Testis (tissue), 3 donors: ENCODE measurements around the gene HAGH. TPM values are rescaled to one million over a fixed set of nuclear protein-coding genes. Genes with fewer than 3 reads are reported as not detected.

ENCODE experiments used
- DNase-seq: peaks from one replicate; pipeline ENCODE4 v3.0.0-alpha.2; 2019
- H3K27ac ChIP-seq, 2 donors: fragments of 200-600 bp; sonication (generic); one replicate each; pipeline ENCODE4 v1.5.1; 2019
- H3K27me3 ChIP-seq: fragments of 200-600 bp; sonication (generic); one replicate; pipeline ENCODE4 v1.5.1; 2019
- H3K36me3 ChIP-seq: fragments of 200-600 bp; sonication (generic); one replicate; pipeline ENCODE4 v1.5.1; 2017; ENCODE audit warnings: low read depth; ENCODE audit errors: missing control alignments
- H3K4me1 ChIP-seq: fragments of 200-600 bp; sonication (generic); one replicate; pipeline ENCODE4 v1.5.1; 2019
- H3K4me3 ChIP-seq, 2 donors: fragments of 200-600 bp; sonication (generic); one replicate each; pipeline ENCODE4 v1.5.1; 2017 to 2019
- H3K9me3 ChIP-seq: fragments of 200-600 bp; sonication (generic); one replicate; pipeline ENCODE4 v1.5.1; 2017
- CTCF ChIP-seq, 3 experiments: fragments of 450-650 bp in 2 of 3; fragments of 200-600 bp in 1 of 3; sonication (generic) in 1 of 3; IDR thresholded peaks; one replicate each; pipeline ENCODE4 v1.5.1; 2016 to 2019; ENCODE audit warnings: antibody characterized with exemption in 3 of 3, mild to moderate bottlenecking in 2 of 3, moderate library complexity in 1 of 3
- POLR2A ChIP-seq: fragments of 450-650 bp; IDR thresholded peaks from one replicate; pipeline ENCODE4 v1.6.1; 2017; ENCODE audit warnings: antibody characterized with exemption, mild to moderate bottlenecking, moderate library complexity
- WGBS, 2 donors: methylation state at CpG; one replicate each; pipeline ENCODE4 v1.1.5; 2018; 5-methylcytosine and 5-hydroxymethylcytosine counted together
- intact Hi-C: fragments of 100-400 bp; cut with DNase I; formaldehyde crosslinking; loops from one replicate; pipeline ENCODE4 v1.15.1; 2023; ENCODE audit warnings: low total_unique reads
- polyA plus RNA-seq: library from polyadenylated mRNA; stranded (reverse); fragments of 350-450 nt; fragmentation: Illumina TruSeq; extraction: RNeasy Lipid Tissue Mini Kit (QIAGEN cat#74804); gene quantifications from one replicate; pipeline ENCODE4 v1.2.3, GENCODE V29; 2014; ENCODE audit warnings: low read depth, low replicate concordance; ENCODE audit not compliant: insufficient read depth
- total RNA-seq, 2 donors: library from RNA; depleted of rRNA; stranded (reverse); fragments of >200 nt; gene quantifications; one replicate each; pipeline ENCODE4 v1.2.3, GENCODE V29; 2016

Gene HAGH
- total and polyA plus RNA-seq, 3 donors from 2014 or later = 163 to 266 (median 176) TPM

GRCh38 chr16:1825381-1825863 is 1.2 kb downstream of the HAGH start:
- Histone ChIP-seq H3K4me1 (peaks cover 33% of the 10 kb centered on the region), H3K36me3 (no peaks in the 10 kb centered on the region), H3K27me3 (no peaks in the 10 kb centered on the region), H3K4me3 (peak overlapping the region; percentile 57 to 89), H3K27ac (peak overlapping the region; percentile 7 to 85), H3K9me3 (no peaks in the 10 kb centered on the region)
- TF ChIP-seq POLR2A (no peak), CTCF (IDR thresholded peaks at IDR 0.05) (no peak)
- intact Hi-C loops = no loop called here
- peak; percentile 83 for DNase-seq
- WGBS, 2 donors = 24 to 33% methylated on average over 11 to 15 of the region's 15 CpGs

- Histone ChIP-seq H3K27me3 (no peaks in the 10 kb centered on the region), H3K4me3 (no peak overlapping the region), H3K27ac (no peak overlapping the region), H3K36me3 (no peaks in the 10 kb centered on the region), H3K9me3 (no peaks in the 10 kb centered on the region), H3K4me1 (peaks cover 31% of the 10 kb centered on the region)
- DNase-seq = peak; percentile 83
- intact Hi-C loops = no loop called here
- WGBS, 2 donors = 56 to 64% methylated on average over 7 to 9 of the region's 9 CpGs
- TF ChIP-seq POLR2A (no peak), CTCF (IDR thresholded peaks at IDR 0.05) (no peak)
Observed at GRCh38 chr16:1823821-1824220, 2.8 kb downstream of the HAGH start.

GRCh38 chr16:1822801-1823200 is 3.8 kb downstream of the HAGH start:
- Histone ChIP-seq H3K27ac (no peak overlapping the region), H3K4me3 (no peak overlapping the region), H3K27me3 (no peaks in the 10 kb centered on the region), H3K9me3 (no peaks in the 10 kb centered on the region), H3K36me3 (no peaks in the 10 kb centered on the region), H3K4me1 (peaks cover 20% of the 10 kb centered on the region)
- no peak for TF ChIP-seq CTCF (IDR thresholded peaks at IDR 0.05)
- no peak for TF ChIP-seq POLR2A
- DNase-seq = no peak
- WGBS, 2 donors = 93 to 96% methylated on average over 8 to 16 of the region's 16 CpGs
- intact Hi-C loops = no loop called here

GRCh38 chr16:1821861-1822611 is 4.6 kb downstream of the HAGH start:
- H3K27me3 ChIP-seq = no peaks in the 10 kb centered on the region
- DNase-seq = no peak
- peaks cover 19% of the 10 kb centered on the region for H3K4me1 ChIP-seq
- H3K36me3 ChIP-seq = no peaks in the 10 kb centered on the region
- WGBS, 2 donors = 96 to 97% methylated on average over 15 to 23 of the region's 24 CpGs
- no peak overlapping the region for H3K4me3 ChIP-seq
- TF ChIP-seq CTCF (IDR thresholded peaks at IDR 0.05) (no peak), POLR2A (no peak)
- no peak overlapping the region for H3K27ac ChIP-seq
- no peaks in the 10 kb centered on the region for H3K9me3 ChIP-seq
- intact Hi-C loops = no loop called here

GRCh38 chr16:1820946-1821290 is 5.7 kb downstream of the HAGH start:
- H3K4me3 ChIP-seq = no peak overlapping the region
- no peaks in the 10 kb centered on the region for H3K36me3 ChIP-seq
- TF ChIP-seq POLR2A (no peak), CTCF (IDR thresholded peaks at IDR 0.05) (no peak)
- no peak overlapping the region for H3K27ac ChIP-seq
- no peaks in the 10 kb centered on the region for H3K27me3 ChIP-seq
- 85 to 91% methylated on average over 7 to 11 of the region's 12 CpGs for WGBS, 2 donors
- intact Hi-C loops = no loop called here
- H3K9me3 ChIP-seq = no peaks in the 10 kb centered on the region
- no peak for DNase-seq
- peaks cover 19% of the 10 kb centered on the region for H3K4me1 ChIP-seq
